Measurements from ENCODE around the gene ST7. TPM values are rescaled to one million over a fixed set of nuclear protein-coding genes. Genes with fewer than 3 reads are reported as not detected.

The ST7 gene
- total and polyA plus RNA-seq, 2 of the 13 experiments (the other 11 are each of a cell fraction or from before 2014, with no cell fraction given) = 17.3 to 23.5 TPM

GRCh38 chr7:116953372-116953905 is at the start of gene ST7 (continued):
- TF ChIP-seq FOXO4 (CRISPR knock-in tag; conservative IDR thresholded peaks at IDR 0.05) (no peak), ZNF354B (CRISPR knock-in tag; IDR thresholded peaks at IDR 0.05) (no peak), ZNF780A (CRISPR knock-in tag; IDR thresholded peaks at IDR 0.05) (no peak), ZNF816 (CRISPR knock-in tag; IDR thresholded peaks at IDR 0.05; ENCODE audit: borderline replicate concordance) (no peak; the same call in 1 of the 2 replicates), ZNF256 (CRISPR knock-in tag; conservative IDR thresholded peaks at IDR 0.05) (no peak), NR0B2 (CRISPR knock-in tag; IDR thresholded peaks at IDR 0.05) (no peak), HNRNPLL (IDR thresholded peaks at IDR 0.05; ENCODE audit: low read depth, low read length, poor library complexity, severe bottlenecking) (peak; percentile 22), ARID4A (CRISPR knock-in tag; IDR thresholded peaks at IDR 0.05; ENCODE audit: borderline replicate concordance) (no peak; the same call in 1 of the 2 replicates), SP2 (CRISPR knock-in tag; IDR thresholded peaks at IDR 0.05) (no peak), ZFX (CRISPR knock-in tag; IDR thresholded peaks at IDR 0.05; ENCODE audit: low read depth) (peak; percentile 63; the same call in 1 of the 2 replicates), THAP8 (CRISPR knock-in tag; IDR thresholded peaks at IDR 0.05; ENCODE audit: borderline replicate concordance) (no peak), ZNF496 (CRISPR knock-in tag; IDR thresholded peaks at IDR 0.05; ENCODE audit: insufficient replicate concordance) (no peak), JDP2 (CRISPR knock-in tag; IDR thresholded peaks at IDR 0.05; ENCODE audit: borderline replicate concordance) (no peak), ZNF768 (CRISPR knock-in tag; IDR thresholded peaks at IDR 0.05) (no peak), ZNF549 (CRISPR knock-in tag; IDR thresholded peaks at IDR 0.05) (no peak), RNF2 (conservative IDR thresholded peaks at IDR 0.05; ENCODE audit: low read depth) (no peak), ATRX (CRISPR knock-in tag; IDR thresholded peaks at IDR 0.05; ENCODE audit: borderline replicate concordance) (no peak), CHCHD3 (CRISPR knock-in tag; IDR thresholded peaks at IDR 0.05) (no peak), PAX8 (CRISPR knock-in tag; IDR thresholded peaks at IDR 0.05; ENCODE audit: borderline replicate concordance) (no peak), MYPOP (CRISPR knock-in tag; IDR thresholded peaks at IDR 0.05) (no peak), ZMAT3 (CRISPR knock-in tag; conservative IDR thresholded peaks at IDR 0.05) (no peak), CBFB (CRISPR knock-in tag; IDR thresholded peaks at IDR 0.05) (no peak), PAWR (CRISPR knock-in tag; IDR thresholded peaks at IDR 0.05; ENCODE audit: borderline replicate concordance) (no peak)
